ENCODE results near the gene GFI1B.
"Not testable (repeated sequence)": the region's sequence is repeated elsewhere in the genome, so short reads cannot be mapped to it uniquely, and the experiment has no call there.

The GFI1B gene

GRCh38 chr9:132991351-132992300, 13.1 kb downstream of the GFI1B start:
- no peak for DNase-seq

GRCh38 chr9:132993511-132993939, 15.0 kb downstream of the GFI1B start:
- DNase-seq, result no peak

GRCh38 chr9:132994410-132995120, 16.1 kb downstream of the GFI1B start:
- no peak for DNase-seq

GRCh38 chr9:132995121-132995420, 16.6 kb downstream of the GFI1B start:
- no peak for DNase-seq

GRCh38 chr9:132995879-132996278, 17.4 kb downstream of the GFI1B start:
- DNase-seq, result no peak

- no peak for DNase-seq
Observed at GRCh38 chr9:132996526-132996925, 18.0 kb downstream of the GFI1B start.

GRCh38 chr9:132997591-132997990, 19.1 kb downstream of the GFI1B start:
- DNase-seq, result no peak

GRCh38 chr9:132998221-132998620, 19.7 kb downstream of the GFI1B start:
- not testable (repeated sequence) for DNase-seq

GRCh38 chr9:132998831-132999635, 20.5 kb downstream of the GFI1B start:
- DNase-seq, result no peak

- no peak for DNase-seq
Observed at GRCh38 chr9:133002147-133003070, 23.9 kb downstream of the GFI1B start.

- DNase-seq, result no peak
Observed at GRCh38 chr9:133003071-133003461, 24.6 kb downstream of the GFI1B start.

- no peak for DNase-seq
Observed at GRCh38 chr9:133003671-133004090, 25.2 kb downstream of the GFI1B start.

GRCh38 chr9:133004091-133004998, 25.9 kb downstream of the GFI1B start:
- DNase-seq, result no peak

GRCh38 chr9:133004999-133005760, 26.7 kb downstream of the GFI1B start:
- no peak for DNase-seq

GRCh38 chr9:133005957-133006356, 27.5 kb downstream of the GFI1B start:
- DNase-seq, result no peak

- DNase-seq, result no peak
Observed at GRCh38 chr9:133006731-133007352, 28.3 kb downstream of the GFI1B start.

- DNase-seq, result no peak
Observed at GRCh38 chr9:133008406-133008805, 29.9 kb downstream of the GFI1B start.

- no peak for DNase-seq
Observed at GRCh38 chr9:133008824-133009223, 30.3 kb downstream of the GFI1B start.

- DNase-seq, result no peak
Observed at GRCh38 chr9:133009906-133010582, 31.6 kb downstream of the GFI1B start.
